NCI-H1105 treated with DMSO at 0.1 percent for 48 hours (cell line): ENCODE results near the gene KMT5C.
A peak's percentile ranks its signal among the peaks of the same experiment; 100 is the strongest.
"Not testable (repeated sequence)": the region's sequence is repeated elsewhere in the genome, so short reads cannot be mapped to it uniquely, and the experiment has no call there.

ENCODE experiments used
- DNase-seq: peaks from one replicate; lab custom pipeline; 2025; lab: John Stamatoyannopoulos, UW

KMT5C gene

DNA sequence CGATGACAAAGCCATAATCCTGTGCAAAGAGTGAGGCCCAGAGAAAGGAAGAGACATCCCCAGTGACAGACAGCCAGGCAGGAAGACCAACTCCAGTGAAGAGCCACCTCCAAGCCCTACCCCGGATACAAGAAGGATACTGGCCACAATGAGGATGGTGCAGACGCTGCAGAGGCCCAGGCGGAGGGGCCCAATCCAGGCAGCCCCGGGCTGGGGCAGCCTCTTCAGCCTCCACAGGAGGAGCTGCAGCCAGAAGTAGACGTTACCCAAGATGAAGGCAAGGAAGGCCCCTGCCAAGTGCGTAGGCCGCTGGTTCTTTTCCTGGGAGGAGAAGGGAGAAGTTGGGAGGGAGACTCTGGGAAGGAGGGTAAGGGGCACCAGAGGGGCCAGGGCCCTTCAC, 23.0 kb upstream of the KMT5C start:
- DNase-seq = no peak

DNA sequence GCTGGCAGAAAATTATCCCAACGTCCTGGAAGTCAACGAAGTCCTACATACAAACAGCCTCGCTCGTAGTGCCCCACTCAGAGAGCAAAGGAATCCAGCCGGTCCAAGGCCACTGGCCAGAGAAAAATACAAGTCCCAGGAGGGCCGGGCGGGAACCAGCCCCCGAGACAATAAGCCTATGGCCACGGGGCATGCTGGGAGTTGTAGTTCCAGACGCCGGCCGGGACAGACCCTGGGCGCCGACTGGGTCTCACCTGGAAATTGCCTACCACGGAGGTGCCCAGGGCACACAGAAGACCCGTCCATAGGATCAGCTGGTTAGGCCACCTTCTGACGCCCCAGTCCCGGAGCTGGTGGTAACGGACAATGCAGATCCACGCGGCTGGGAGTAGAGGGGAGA, 19.9 kb upstream of the KMT5C start:
- DNase-seq = no peak

DNA sequence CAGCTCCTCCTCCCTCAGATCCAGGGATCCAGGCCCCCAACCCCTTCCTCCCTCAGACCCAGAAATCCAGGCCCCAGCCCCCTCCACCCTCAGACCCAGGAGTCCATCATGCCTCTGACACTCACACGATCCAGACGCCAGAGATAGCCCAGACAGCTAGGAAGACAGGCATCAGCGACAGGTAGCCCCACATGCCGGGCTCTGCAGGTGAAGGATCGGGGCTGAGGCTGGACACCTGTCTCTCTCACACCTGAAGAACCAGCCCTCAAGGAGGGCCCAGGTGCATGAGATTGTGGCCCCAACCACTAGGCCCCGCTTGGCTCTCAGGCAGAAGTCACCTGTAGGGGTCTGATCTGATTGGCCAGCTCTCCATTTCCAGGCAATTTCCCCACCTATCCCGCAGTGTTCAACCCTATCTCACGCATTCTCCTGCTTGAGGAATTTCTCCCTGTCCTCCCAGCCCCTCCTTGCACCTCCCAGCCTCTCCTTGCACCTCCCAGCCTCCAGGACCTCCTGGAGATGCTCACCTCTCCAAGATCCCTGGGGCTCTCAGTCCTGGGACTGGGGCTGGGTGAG, 18.7 kb upstream of the KMT5C start:
- no peak for DNase-seq

DNA sequence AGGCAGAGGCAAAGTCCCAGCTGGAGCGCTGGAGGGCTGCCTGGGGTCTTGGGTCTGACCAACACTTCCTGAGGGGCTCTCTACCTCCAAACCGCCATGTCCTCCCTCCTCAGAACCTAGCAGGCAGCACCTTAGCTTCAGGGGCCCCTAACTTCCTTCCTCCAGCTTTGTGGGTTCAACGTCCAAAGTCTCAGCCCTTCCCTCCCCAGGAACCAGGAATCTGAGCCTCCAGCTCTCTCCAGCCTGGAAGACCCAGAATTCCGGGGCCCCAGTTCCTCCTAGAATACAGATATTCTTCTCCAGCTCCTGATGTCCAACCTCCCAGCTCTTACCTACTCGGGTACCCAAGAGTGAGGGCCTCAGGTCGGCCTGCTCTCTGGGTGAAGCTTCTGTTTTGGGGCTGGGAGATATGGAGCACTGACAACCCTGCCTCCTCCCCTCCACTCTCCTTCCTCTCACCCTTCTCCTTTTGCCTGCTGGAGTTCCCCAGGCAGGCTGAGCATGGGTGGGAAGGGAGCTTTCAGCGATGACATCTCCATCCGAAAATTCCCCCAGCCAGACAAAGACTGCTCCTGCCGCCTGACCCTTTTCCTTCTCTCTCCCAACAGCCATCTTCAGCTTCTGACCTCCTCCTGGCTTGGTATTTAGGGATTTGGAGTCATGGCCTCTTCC, 18.1 kb upstream of the KMT5C start:
- DNase-seq = no peak

DNA sequence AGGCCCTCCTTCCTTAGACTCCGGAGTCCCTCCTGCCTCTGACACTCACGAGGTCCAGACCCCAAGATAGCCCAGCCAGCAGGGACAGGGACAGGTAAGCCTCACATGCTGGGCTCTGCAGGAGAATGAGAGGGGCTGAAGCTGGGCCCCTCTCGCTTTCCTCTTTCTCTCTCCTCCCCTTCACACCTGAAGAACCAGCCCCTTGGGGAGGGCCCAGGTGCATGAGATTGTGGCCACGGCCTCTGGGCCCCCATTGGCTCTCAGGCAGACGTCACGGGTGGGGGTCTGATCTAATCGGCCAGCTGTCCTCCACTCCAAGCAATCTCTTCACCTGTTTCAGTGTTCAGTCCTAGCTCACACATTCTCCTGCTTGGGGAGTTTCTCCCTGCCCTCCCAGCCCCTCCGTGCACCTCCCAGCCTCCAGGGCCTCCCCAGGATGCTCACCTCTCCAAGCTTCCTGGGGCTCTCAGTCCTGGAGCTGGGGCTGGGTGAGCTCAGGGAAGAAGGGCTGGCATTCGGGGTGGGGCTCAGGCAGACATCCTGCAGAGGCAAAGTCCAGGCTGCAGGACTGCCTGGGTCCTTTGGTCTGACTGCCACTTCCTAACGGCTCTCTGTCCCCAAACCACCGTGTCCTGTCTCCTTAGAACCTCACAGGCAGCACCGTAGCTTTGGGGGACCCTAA, 17.3 kb upstream of the KMT5C start:
- no peak for DNase-seq

DNA sequence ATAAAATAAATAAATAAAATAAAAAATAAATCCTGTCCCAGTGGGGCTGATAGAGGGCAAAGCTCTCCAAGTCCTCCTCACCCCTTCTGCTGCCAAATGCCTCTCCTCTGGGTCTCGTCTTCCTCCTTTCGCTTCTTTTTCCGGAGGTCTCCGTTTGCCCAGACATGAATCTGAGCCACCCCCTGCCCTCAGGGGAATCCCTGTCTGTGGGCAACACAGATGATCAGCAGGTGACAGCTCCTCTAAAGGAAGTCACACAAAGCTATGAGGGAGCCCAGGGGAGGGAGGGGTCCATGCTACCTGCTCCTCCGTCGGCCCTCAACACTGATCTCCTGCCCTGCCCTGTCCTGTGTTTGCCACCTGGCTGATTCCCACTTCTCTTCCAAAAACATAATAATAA, 15.0 kb upstream of the KMT5C start:
- no peak for DNase-seq

DNA sequence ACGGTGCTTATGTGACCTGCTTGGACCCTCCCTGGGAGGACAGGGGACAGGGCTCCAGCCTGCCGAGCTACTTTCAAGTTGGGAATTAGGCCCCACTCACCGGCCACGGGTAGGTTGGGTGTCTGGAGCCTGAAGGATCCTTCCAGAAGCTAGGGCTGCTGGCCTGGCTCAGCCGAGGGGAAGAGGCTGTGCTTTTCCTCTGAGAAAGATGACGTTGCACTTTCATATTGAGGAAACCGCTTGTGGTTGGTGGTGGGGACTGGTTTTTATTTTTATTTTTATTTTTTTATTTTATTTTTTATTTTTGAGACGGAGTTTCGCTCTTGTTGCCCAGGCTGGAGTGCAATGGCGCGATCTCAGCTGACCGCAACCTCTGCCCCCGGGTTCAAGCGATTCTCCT, 14.5 kb upstream of the KMT5C start, which contains the start of gene TMEM150B:
Gene TMEM150B, minus strand, starts transcription at position 170 of the 400 bp plus-strand sequence. CDS start 4,305 bp downstream, outside the sequence.
- DNase-seq = no peak

DNA sequence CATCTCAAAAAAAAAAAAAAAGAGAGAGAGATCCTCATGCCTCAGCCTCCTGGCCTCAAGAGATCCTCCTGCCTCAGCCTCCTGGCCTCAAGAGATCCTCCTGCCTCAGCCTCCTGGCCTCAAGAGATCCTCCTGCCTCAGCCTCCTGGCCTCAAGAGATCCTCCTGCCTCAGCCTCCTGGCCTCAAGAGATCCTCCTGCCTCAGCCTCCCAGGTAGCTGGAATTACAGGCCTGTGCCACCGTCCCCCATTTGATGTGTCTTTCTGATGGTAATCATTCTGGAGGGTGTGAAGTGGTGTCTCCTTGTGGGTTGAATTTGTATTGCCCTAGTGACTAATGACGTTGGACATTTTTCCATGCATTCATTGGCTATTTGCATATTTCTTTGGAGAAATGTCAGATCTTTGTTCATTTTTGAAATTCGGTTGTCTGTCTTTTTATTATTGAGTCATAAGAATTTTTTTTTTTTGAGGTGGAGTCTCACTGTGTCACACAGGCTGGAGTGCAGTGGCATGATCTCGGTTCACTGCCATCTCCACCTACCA, 10.8 kb upstream of the KMT5C start:
- DNase-seq = not testable (repeated sequence)

DNA sequence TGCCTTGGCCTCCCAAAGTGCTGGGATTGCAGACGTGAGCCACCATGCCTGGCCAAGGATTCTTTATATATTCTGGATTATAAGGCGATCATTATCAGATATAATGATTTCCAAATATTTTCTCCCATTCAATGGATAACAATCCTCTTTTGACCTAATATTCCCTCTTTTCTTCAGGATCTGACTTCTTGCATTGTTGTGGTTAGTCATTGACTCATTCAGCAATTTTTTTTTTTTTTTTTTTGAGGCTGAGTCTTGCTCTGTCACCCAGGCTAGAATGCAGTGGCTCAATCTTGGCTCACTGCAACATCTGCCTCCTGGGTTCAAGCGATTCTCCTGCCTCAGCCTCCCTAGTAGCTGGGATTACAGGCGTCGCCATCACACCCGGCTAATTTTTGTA, 9.9 kb upstream of the KMT5C start:
- DNase-seq = not testable (repeated sequence)

DNA sequence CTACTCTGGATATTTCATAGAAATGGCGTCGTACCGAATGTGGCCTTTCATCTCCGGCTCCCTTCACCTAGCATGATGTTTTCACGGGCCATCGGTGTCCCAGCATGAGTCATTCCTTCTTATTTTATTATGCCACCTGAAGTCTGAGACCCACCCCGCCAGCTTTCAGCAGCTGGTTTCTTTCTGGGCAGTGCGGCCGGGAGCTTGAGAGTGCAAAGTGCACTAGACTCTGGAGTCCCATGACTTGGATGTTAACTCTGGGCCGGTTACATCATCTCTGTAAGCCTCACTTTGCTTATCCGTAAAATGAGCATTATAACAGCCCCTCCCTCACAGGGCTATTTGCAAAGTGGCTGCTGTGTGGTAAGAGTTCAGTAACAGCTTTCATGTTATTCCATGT, 5.8 kb upstream of the KMT5C start:
- no peak for DNase-seq

DNA sequence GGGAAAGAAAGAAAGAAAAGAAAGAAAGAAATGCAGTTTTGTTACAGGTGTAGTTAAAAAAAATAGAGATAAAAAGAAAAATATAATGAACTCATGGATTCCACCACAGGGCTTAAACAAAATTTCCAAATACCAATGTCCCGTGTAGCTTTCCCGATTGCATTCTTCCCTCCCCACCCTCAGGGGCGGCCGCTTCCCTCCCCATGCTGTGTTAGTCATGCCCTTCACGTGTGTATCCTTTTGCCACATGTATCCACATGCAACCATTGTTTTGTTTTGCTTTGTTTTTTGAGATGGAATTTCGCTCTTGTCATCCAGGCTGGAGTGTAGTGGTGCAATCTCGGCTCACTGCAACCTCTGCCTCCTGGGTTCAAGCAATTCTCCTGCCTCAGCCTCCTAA, 3.6 kb upstream of the KMT5C start:
- DNase-seq = no peak

DNA sequence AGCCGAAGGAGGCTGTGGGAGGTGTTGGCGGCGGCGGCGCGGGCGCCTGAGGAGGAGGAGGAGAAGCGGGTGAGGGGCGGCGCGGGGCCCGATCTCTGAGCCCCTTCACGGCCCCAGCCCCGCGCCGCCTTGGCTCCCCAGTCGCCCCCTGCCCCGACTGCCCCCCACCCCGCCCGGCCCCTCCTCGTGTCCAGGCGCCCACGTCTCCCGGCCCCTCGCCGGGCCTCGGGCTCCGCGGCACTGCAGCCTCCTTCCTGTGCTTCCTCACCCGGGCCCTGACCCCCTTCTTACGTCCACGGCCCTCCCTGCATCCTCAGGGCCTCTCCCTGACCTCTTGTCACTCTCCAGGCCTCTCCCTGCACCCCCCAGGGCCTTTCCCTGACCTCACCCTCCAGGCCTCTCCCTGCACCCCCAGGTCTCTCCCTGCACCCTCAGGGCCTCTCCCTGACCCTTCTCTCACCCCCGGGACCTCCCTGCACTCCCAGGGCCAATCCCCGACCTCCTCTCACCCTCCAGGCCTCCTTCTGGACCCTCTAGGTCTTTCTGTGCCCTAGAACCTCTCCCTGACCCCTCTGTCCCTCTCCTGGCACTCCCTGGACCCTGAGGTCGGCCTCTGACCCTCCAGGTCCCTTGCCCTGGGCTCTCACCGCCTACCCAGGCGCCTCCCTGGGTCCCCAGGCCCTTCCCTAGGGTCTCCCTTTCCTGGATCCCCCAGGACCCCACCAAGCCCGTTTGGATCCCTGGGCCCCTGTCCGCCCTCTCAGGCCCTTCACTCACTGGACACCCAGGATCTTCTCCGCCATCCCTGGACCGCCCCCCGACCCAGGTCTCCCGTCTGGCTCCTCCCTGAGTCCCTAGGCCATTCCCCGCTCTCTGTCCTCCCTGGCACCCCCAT, 460 bp downstream of the KMT5C start:
- DNase-seq = no peak

DNA sequence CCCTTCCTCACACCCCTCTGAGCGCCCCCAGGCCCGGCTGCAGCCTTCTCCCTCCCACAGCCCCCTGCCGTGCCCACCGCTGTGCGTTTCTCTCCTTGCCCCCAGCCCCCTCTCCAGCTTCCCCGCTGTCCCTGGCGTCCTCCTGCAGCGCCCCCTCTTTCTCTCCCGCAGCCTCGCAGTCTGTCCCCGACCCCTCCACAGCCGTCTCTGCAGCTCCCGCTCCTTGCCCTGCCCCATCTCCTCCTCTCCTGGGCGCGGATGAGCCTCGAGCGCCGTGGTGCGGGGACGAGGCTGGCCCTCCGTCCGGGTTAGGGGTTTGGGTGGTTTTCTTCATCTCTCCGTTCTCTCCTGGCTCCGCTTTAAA, 1.1 kb downstream of the KMT5C start:
- no peak for DNase-seq

DNA sequence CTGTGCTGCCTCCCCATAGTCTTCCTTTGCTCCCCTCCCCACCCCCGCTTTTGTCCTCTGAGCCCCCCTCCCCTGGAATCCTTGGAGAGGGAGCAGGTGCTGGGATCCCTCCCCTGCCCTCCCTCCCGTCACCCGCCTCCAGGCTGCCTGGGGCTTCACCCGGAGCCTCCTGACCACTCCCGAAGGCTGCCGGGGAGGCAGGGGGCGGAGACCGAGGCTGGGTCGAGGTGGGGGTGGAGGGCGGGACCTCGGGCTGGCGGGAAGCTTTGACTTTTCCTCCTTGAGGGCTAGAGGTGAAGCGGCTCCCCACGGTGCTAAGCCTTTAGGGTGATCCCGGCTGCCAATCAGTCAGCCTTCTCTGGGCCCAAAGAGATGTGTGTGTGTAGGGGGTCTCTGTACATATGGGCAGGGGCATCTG, 1.5 kb downstream of the KMT5C start:
- peak; percentile 89 for DNase-seq

DNA sequence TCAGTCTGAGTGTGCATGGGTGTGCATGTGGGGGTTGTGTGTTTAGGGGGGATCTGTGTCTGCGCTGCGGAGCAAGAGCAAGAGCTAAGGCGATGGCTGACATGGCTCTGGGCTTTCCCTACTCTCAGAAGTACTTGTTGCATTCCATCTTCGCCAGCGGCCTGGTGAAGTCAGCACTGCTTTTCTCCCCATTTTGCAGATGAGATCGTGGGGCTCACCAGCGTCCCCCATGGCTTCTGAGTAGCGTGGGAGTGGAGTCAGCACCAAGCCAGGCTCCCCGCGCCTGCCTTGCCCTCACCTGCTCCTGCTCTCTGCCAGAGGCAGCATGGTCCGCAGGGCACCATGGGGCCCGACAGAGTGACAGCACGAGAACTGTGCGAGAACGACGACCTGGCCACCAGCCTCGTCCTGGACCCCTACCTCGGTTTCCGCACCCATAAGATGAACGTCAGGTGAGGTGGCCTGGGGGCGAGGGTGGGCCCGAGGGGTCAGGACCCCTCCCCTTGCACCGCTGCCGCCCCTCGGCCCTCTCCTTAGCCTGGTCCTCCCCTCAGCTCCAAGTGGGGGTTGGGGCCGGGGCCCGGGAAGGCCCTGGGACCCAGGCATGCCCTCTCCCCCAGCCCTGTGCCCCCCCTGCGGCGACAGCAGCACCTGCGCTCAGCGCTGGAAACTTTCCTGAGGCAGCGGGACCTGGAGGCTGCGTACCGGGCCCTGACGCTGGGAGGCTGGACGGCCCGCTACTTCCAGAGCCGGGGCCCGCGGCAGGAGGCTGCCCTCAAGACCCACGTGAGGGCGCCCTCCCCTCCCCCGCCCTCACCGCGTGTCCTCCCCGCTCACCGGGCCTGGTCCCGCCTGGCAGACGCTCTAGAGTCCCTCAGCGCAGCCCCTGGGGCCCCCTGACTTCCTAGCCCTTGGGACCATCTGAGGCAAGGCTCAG, 2.2 kb downstream of the KMT5C start:
- DNase-seq = no peak

DNA sequence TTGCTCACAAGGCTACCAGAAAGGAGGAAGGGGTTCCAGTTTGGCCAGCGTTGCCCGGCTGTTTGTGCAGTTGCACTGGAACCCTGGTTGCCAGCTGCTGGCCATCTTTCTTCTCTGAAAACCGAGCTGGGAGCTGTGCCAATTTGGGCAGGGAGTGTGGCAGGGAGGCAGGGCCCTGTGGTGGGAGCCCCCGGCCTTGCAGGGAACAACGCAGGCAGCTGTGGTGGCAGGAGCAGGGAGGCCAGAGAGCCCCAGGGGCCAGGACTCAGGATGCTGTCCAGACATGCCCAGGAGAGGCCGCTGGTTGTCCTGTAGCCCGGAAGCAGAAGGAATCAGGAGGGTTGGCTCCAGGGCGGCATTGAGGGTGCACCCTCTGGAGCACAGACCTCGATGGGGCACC, 4.8 kb downstream of the KMT5C start:
- peak; percentile 66 for DNase-seq

DNA sequence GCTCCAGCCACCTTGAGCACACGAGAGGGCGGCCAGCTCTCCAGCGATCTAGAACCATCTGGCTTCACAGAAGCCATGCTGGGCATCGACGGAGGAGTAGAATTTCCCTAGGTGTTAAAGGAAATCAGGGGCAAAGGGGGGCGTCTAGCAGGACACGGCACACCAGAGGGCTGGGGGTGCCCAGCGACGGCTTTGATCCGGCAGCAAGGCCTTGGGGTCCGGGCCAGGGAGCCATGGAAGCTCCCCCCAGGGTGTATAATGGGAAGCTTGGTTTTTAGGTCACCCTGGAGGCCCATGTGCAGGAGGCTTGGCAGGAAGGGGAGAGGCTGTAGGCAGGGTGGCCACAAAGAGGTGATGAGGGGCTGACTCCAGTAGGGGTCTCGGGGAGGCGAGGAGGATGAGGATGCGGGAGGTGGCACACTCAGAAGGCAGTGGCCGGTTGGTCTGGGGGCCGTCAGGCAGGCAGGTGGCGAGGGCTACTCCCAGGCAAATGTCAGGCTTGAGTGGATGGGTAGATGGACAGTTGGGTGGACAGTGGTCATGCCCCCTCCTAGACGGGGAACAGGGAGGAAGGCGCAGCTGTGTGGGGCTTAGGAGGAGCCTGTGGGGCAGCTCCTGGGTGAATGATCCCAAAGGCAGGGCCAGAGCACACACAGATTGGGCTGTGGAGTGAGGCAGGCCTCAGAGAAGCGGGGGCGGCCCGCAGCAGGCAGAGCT, 5.6 kb downstream of the KMT5C start:
- no peak for DNase-seq

DNA sequence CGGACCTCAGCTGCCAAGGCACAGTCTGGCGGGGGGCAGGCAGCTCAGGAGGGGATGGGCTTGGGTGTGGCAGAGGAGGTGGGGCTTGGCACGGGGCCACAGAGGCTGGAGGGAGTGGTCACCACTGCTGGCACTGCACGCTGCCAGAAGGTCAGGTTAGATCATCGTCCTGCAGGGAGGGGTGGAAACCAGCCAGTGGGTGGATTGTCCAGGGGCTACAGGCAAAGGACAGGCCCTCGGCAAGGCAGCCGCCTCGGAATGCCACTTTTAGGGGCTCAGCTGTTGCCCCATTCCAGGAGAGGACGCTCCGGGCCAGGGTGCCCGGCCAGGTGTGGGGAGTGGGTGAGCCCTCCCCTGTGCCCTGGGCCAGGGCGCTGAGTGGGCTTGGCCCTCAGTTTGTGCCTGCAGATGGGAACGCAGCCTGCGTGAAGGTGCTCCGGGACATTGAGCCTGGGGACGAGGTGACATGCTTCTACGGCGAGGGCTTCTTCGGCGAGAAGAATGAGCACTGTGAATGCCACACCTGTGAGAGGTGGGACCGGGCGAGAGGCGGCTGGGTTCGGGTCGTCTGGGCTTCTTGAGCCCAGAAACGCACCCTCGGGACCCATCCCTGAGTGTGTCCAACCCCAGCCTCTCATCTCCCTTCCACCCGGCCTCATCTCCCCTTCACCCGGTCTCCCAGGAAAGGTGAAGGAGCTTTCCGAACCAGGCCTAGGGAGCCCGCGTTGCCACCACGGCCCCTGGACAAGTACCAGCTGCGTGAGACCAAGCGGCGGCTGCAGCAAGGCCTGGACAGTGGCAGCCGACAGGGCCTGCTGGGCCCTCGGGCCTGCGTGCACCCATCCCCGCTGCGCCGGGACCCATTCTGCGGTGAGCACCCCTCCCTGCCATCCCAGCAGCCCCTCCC, 6.4 kb downstream of the KMT5C start:
- DNase-seq = no peak

DNA sequence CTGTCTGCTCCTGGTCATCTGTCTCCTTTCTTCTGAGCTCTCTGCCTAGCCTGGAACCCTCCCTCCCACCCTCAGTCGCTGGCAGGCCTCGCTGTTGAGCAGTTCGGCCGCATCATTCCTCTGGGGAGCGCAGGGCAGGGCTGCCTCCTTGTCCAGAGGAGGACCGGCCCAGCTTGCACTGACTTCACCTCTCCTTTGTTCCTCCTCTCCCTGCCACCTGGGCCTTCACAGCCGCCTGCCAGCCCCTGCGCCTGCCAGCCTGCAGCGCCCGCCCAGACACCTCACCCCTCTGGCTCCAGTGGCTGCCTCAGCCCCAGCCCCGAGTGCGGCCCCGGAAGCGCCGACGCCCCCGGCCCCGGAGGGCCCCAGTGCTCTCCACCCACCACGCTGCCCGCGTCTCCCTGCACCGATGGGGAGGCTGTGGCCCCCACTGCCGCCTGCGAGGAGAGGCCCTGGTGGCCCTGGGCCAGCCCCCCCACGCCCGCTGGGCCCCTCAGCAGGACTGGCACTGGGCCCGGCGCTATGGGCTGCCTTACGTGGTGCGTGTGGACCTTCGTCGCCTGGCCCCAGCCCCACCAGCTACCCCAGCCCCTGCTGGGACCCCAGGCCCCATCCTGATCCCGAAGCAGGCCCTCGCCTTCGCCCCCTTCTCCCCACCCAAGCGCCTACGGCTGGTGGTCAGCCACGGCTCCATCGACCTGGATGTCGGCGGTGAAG, 7.2 kb downstream of the KMT5C start:
- DNase-seq = no peak
